ENCODE data around the gene POU6F2.

Gene POU6F2

GRCh38 chr7:39272691-39273090, 295.0 kb downstream of the POU6F2 start:
- Histone ChIP-seq H3K4me3 (ENCODE audit: severe bottlenecking) (no peak overlapping the region), H3K4me1 (ENCODE audit: insufficient read depth, poor library complexity, severe bottlenecking) (no peaks in the 10 kb centered on the region), H3K27ac (ENCODE audit: poor library complexity, severe bottlenecking) (no peak overlapping the region), H3K36me3 (ENCODE audit: low read depth) (no peaks in the 10 kb centered on the region), H3K27me3 (ENCODE audit: insufficient read depth, poor library complexity, severe bottlenecking) (no peaks in the 10 kb centered on the region), H3K9me3 (ENCODE audit: severe bottlenecking) (no peaks in the 10 kb centered on the region)
- ATAC-seq (ENCODE audit: low read depth), result no peak
- TF ChIP-seq CTCF (IDR thresholded peaks at IDR 0.05; ENCODE audit: poor library complexity, severe bottlenecking), result no peak
- no peak for DNase-seq (ENCODE audit: low spot score)

GRCh38 chr7:39280337-39280736, 302.6 kb downstream of the POU6F2 start:
- no peaks in the 10 kb centered on the region for H3K4me1 ChIP-seq (ENCODE audit: insufficient read depth, poor library complexity, severe bottlenecking)
- H3K9me3 ChIP-seq (ENCODE audit: severe bottlenecking), result no peaks in the 10 kb centered on the region
- TF ChIP-seq CTCF (IDR thresholded peaks at IDR 0.05; ENCODE audit: poor library complexity, severe bottlenecking), result no peak
- no peak for DNase-seq (ENCODE audit: low spot score)
- H3K27me3 ChIP-seq (ENCODE audit: insufficient read depth, poor library complexity, severe bottlenecking), result no peaks in the 10 kb centered on the region
- no peak for ATAC-seq (ENCODE audit: low read depth)
- no peak overlapping the region for H3K27ac ChIP-seq (ENCODE audit: poor library complexity, severe bottlenecking)
- no peak overlapping the region for H3K4me3 ChIP-seq (ENCODE audit: severe bottlenecking)
- H3K36me3 ChIP-seq (ENCODE audit: low read depth), result no peaks in the 10 kb centered on the region

GRCh38 chr7:39285256-39285655, 307.5 kb downstream of the POU6F2 start:
- Histone ChIP-seq H3K36me3 (ENCODE audit: low read depth) (no peaks in the 10 kb centered on the region), H3K4me1 (ENCODE audit: insufficient read depth, poor library complexity, severe bottlenecking) (no peaks in the 10 kb centered on the region), H3K4me3 (ENCODE audit: severe bottlenecking) (no peak overlapping the region), H3K27me3 (ENCODE audit: insufficient read depth, poor library complexity, severe bottlenecking) (no peaks in the 10 kb centered on the region), H3K27ac (ENCODE audit: poor library complexity, severe bottlenecking) (no peak overlapping the region), H3K9me3 (ENCODE audit: severe bottlenecking) (no peaks in the 10 kb centered on the region)
- TF ChIP-seq CTCF (IDR thresholded peaks at IDR 0.05; ENCODE audit: poor library complexity, severe bottlenecking), result no peak
- no peak for ATAC-seq (ENCODE audit: low read depth)
- DNase-seq (ENCODE audit: low spot score), result no peak

GRCh38 chr7:39288303-39288702, 310.6 kb downstream of the POU6F2 start:
- DNase-seq (ENCODE audit: low spot score) (no peak), ATAC-seq (ENCODE audit: low read depth) (no peak)
- no peak for TF ChIP-seq CTCF (IDR thresholded peaks at IDR 0.05; ENCODE audit: poor library complexity, severe bottlenecking)
- Histone ChIP-seq H3K27me3 (ENCODE audit: insufficient read depth, poor library complexity, severe bottlenecking) (no peaks in the 10 kb centered on the region), H3K4me1 (ENCODE audit: insufficient read depth, poor library complexity, severe bottlenecking) (no peaks in the 10 kb centered on the region), H3K36me3 (ENCODE audit: low read depth) (no peaks in the 10 kb centered on the region), H3K4me3 (ENCODE audit: severe bottlenecking) (no peak overlapping the region), H3K27ac (ENCODE audit: poor library complexity, severe bottlenecking) (no peak overlapping the region), H3K9me3 (ENCODE audit: severe bottlenecking) (no peaks in the 10 kb centered on the region)

GRCh38 chr7:39291628-39292410, 314.1 kb downstream of the POU6F2 start:
- Histone ChIP-seq H3K9me3 (ENCODE audit: severe bottlenecking) (no peaks in the 10 kb centered on the region), H3K4me3 (ENCODE audit: severe bottlenecking) (no peak overlapping the region), H3K4me1 (ENCODE audit: insufficient read depth, poor library complexity, severe bottlenecking) (no peaks in the 10 kb centered on the region), H3K27me3 (ENCODE audit: insufficient read depth, poor library complexity, severe bottlenecking) (no peaks in the 10 kb centered on the region), H3K36me3 (ENCODE audit: low read depth) (no peaks in the 10 kb centered on the region), H3K27ac (ENCODE audit: poor library complexity, severe bottlenecking) (no peak overlapping the region)
- no peak for TF ChIP-seq CTCF (IDR thresholded peaks at IDR 0.05; ENCODE audit: poor library complexity, severe bottlenecking)
- ATAC-seq (ENCODE audit: low read depth) (no peak), DNase-seq (ENCODE audit: low spot score) (no peak)

Measured in RWPE2 (cell line).